ENCODE results near the gene ST8SIA3. TPM values are rescaled to one million over a fixed set of nuclear protein-coding genes. Genes with fewer than 3 reads are reported as not detected.

The ST8SIA3 gene
- total and polyA plus RNA-seq, 9 of the 15 experiments (the other 6 are each of a cell fraction or from before 2014, with no cell fraction given) = not detected

DNA sequence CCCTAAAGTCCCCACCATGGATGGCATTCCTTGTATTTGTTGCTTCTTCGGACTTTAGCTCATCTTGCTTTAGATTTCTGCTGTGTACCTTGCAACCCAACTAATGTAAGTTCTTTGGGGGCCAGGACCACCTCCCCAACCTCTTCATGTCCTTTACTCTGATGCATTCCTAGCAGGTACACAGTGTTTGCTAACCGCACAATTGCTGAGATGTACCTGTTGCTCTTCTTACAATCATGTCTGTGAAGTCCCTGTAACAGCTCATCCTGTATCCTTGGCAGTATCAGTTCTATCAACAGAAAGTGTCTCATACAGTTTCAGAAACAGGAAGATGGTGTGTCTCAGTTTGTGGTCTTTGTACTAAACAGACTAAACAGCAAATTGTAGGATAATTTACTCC, 24.1 kb downstream of the ST8SIA3 start:
- Histone ChIP-seq H3K27ac (ENCODE audit: extremely low read depth, low read depth, low read length) (no peak overlapping the region), H3K9ac (ENCODE audit: insufficient read depth in 1 of 2, low read depth in 2 of 2, low read length in 2 of 2) (no peak overlapping the region), H2AFZ (ENCODE audit: low read depth, low read length) (no peak overlapping the region), H3K4me1 (replicated peaks in 1 of 2; ENCODE audit: control insufficient read depth in 2 of 2, insufficient read depth in 2 of 2, low read length in 2 of 2) (no peaks in the 10 kb centered on the region), H3K4me2 (ENCODE audit: insufficient read depth, low read length) (no peak overlapping the region), H3K27me3 (ENCODE audit: control insufficient read depth in 2 of 2, insufficient read depth in 2 of 2, low read length in 2 of 2) (no peaks in the 10 kb centered on the region), H4K20me1 (replicated peaks; ENCODE audit: control insufficient read depth, insufficient read depth, low read length) (no peaks in the 10 kb centered on the region), H3K9me3 (replicated peaks; ENCODE audit: control insufficient read depth, insufficient read depth, low read depth, low read length) (no peaks in the 10 kb centered on the region), H3K4me3 (no peak overlapping the region), H3K36me3 (ENCODE audit: control insufficient read depth, insufficient read depth, low read length) (no peaks in the 10 kb centered on the region), H3K9me1 (ENCODE audit: control insufficient read depth, insufficient read depth, low read length) (no peaks in the 10 kb centered on the region), H3K79me2 (ENCODE audit: control insufficient read depth, insufficient read depth, low read length) (no peaks in the 10 kb centered on the region)
- in situ Hi-C loops (cut with MboI) (no loop called here), intact Hi-C loops (cut with micrococcal nuclease) (no loop called here)
- FAIRE-seq = no peak
- TF ChIP-seq ZNF3 (CRISPR knock-in tag; IDR thresholded peaks at IDR 0.05) (no peak), POLR2H (tag; IDR thresholded peaks at IDR 0.05; ENCODE audit: low read depth) (no peak), HDAC3 (IDR thresholded peaks at IDR 0.05; ENCODE audit: borderline replicate concordance, partially characterized antibody) (no peak), KLF1 (tag; IDR thresholded peaks at IDR 0.05) (no peak), FOXA1 (IDR thresholded peaks at IDR 0.05; ENCODE audit: borderline replicate concordance) (no peak), FOS (IDR thresholded peaks at IDR 0.05; ENCODE audit: extremely low read depth, insufficient read length) (no peak), BRF1 (IDR thresholded peaks at IDR 0.05; ENCODE audit: borderline replicate concordance, extremely low read depth, insufficient read length) (no peak), NFYB (IDR thresholded peaks at IDR 0.05; ENCODE audit: extremely low read depth, insufficient read length) (no peak), KHSRP (IDR thresholded peaks at IDR 0.05) (no peak), ELF2 (CRISPR knock-in tag; IDR thresholded peaks at IDR 0.05) (no peak), HSF4 (CRISPR knock-in tag; IDR thresholded peaks at IDR 0.05; ENCODE audit: borderline replicate concordance) (no peak), FIP1L1 (IDR thresholded peaks at IDR 0.05; ENCODE audit: low read depth, low read length, poor library complexity, severe bottlenecking) (no peak), LEF1 (IDR thresholded peaks at IDR 0.05) (no peak), CHD1 (IDR thresholded peaks at IDR 0.05; ENCODE audit: low read length) (no peak), ZNF586 (CRISPR knock-in tag; conservative IDR thresholded peaks at IDR 0.05) (no peak), JUND (IDR thresholded peaks at IDR 0.05; ENCODE audit: borderline replicate concordance, low read depth, low read length) (no peak), JUND (tag; IDR thresholded peaks at IDR 0.05; ENCODE audit: borderline replicate concordance, low read depth, low read length) (no peak), MAFF (IDR thresholded peaks at IDR 0.05; ENCODE audit: low read length) (no peak)
- TF ChIP-seq, protein P1, sequence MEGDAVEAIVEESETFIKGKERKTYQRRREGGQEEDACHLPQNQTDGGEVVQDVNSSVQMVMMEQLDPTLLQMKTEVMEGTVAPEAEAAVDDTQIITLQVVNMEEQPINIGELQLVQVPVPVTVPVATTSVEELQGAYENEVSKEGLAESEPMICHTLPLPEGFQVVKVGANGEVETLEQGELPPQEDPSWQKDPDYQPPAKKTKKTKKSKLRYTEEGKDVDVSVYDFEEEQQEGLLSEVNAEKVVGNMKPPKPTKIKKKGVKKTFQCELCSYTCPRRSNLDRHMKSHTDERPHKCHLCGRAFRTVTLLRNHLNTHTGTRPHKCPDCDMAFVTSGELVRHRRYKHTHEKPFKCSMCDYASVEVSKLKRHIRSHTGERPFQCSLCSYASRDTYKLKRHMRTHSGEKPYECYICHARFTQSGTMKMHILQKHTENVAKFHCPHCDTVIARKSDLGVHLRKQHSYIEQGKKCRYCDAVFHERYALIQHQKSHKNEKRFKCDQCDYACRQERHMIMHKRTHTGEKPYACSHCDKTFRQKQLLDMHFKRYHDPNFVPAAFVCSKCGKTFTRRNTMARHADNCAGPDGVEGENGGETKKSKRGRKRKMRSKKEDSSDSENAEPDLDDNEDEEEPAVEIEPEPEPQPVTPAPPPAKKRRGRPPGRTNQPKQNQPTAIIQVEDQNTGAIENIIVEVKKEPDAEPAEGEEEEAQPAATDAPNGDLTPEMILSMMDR (IDR thresholded peaks at IDR 0.05 in 2 of 3, conservative IDR thresholded peaks at IDR 0.05 in 1 of 3; ENCODE audit: insufficient read depth in 2 of 3, low read depth in 1 of 3, low read length in 3 of 3) = no peak
- TF ChIP-seq, protein P2, sequence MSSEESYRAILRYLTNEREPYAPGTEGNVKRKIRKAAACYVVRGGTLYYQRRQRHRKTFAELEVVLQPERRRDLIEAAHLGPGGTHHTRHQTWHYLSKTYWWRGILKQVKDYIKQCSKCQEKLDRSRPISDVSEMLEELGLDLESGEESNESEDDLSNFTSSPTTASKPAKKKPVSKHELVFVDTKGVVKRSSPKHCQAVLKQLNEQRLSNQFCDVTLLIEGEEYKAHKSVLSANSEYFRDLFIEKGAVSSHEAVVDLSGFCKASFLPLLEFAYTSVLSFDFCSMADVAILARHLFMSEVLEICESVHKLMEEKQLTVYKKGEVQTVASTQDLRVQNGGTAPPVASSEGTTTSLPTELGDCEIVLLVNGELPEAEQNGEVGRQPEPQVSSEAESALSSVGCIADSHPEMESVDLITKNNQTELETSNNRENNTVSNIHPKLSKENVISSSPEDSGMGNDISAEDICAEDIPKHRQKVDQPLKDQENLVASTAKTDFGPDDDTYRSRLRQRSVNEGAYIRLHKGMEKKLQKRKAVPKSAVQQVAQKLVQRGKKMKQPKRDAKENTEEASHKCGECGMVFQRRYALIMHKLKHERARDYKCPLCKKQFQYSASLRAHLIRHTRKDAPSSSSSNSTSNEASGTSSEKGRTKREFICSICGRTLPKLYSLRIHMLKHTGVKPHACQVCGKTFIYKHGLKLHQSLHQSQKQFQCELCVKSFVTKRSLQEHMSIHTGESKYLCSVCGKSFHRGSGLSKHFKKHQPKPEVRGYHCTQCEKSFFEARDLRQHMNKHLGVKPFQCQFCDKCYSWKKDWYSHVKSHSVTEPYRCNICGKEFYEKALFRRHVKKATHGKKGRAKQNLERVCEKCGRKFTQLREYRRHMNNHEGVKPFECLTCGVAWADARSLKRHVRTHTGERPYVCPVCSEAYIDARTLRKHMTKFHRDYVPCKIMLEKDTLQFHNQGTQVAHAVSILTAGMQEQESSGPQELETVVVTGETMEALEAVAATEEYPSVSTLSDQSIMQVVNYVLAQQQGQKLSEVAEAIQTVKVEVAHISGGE (CRISPR knock-in tag; IDR thresholded peaks at IDR 0.05) = no peak
- ChIA-PET POLR2A (interaction anchor here (0.5 kb wide), 1 partner anchor 64 kb away, joined by 3 read pairs; no protein-coding TSS in a partner anchor), CTCF (ENCODE audit: low intra/inter-chr PET ratio) (no interaction called here)
- no TSS peak for BruUV-seq (replicated peaks)
- ATAC-seq = no peak
- WGBS (ENCODE audit: insufficient coverage, low coverage, missing lambda C conversion rate) = 4% methylated on average over 2 of the region's 2 CpGs
- no peak for DNase-seq (ENCODE audit: extremely low read depth in 1 of 4, low spot score in 3 of 4)

Measured in K562 (cell line).